Endothelial cell of umbilical vein (primary cell): ENCODE data around the gene GPR155. TPM values are rescaled to one million over a fixed set of nuclear protein-coding genes. Genes with fewer than 3 reads are reported as not detected.

ENCODE experiments used
- Bru-seq: library from RNA; stranded (reverse); fragments of 400-500 nt; gene quantifications from one replicate; lab custom pipeline; 2021; lab: Mats Ljungman, UMichigan
- BruChase-seq, 2 experiments: library from RNA; stranded (reverse); fragments of 400-500 nt; gene quantifications; one replicate each; lab custom pipeline; 2021; lab: Mats Ljungman, UMichigan
- BruUV-seq: library from RNA; stranded (reverse); fragments of 400-500 nt; replicated peaks from 2 replicates; lab custom pipeline; 2021; lab: Mats Ljungman, UMichigan
- CTCF ChIA-PET: fragments of 300-600, 350-600 bp; sonication (Branson Sonifier 250); formaldehyde crosslinking; loops from one replicate; lab custom pipeline; 2021; ENCODE audit warnings: antibody characterized with exemption, inconsistent platforms; lab: Charles Lee
- POLR2A ChIA-PET: fragments of 300-600, 350-600 bp; sonication (Branson Sonifier 250); formaldehyde crosslinking; loops from one replicate; lab custom pipeline; 2021; ENCODE audit warnings: antibody characterized with exemption, inconsistent platforms; lab: Charles Lee
- DNase-seq: peaks from one replicate; pipeline ENCODE4 v3.0.0-alpha.2; 2011; ENCODE audit warnings: low read depth, low spot score
- FAIRE-seq: peaks from 2 replicates; lab custom pipeline; 2011; peaks lifted over from hg19 to GRCh38; lab: Jason Lieb, UNC
- H2AFZ ChIP-seq: 2 replicates; pipeline ENCODE4 v1.6.0; 2012; ENCODE audit warnings: low read depth, low read length, control low read depth, inconsistent platforms
- H3K27ac ChIP-seq: 2 replicates; pipeline ENCODE4 v1.5.1; 2011; ENCODE audit warnings: low read depth, mild to moderate bottlenecking, control low read depth, low read length, moderate library complexity; ENCODE audit not compliant: insufficient read depth
- H3K27me3 ChIP-seq, 2 experiments: 2 replicates each; pipeline versions ENCODE4 v1.6.0 to v1.6.1; 2011; ENCODE audit warnings: low read length in 2 of 2, mixed read lengths in 1 of 2; ENCODE audit not compliant: control insufficient read depth in 2 of 2, insufficient read depth in 2 of 2
- H3K36me3 ChIP-seq, 2 experiments: 2 replicates in 1 of 2; 3 replicates in 1 of 2; pipeline ENCODE4 v1.5.1; 2011; ENCODE audit warnings: low read length in 2 of 2, mild to moderate bottlenecking in 1 of 2, moderate library complexity in 1 of 2; ENCODE audit not compliant: control insufficient read depth in 2 of 2, insufficient read depth in 2 of 2; ENCODE audit errors: extremely low read depth in 1 of 2
- H3K4me1 ChIP-seq: 3 replicates; pipeline ENCODE4 v1.5.1; 2011; ENCODE audit warnings: mild to moderate bottlenecking, low read length; ENCODE audit not compliant: control insufficient read depth, insufficient read depth; ENCODE audit errors: extremely low read depth
- H3K4me2 ChIP-seq: 2 replicates; pipeline ENCODE4 v1.6.1; 2011; ENCODE audit warnings: low read length, control low read depth, mixed read lengths; ENCODE audit not compliant: insufficient read depth
- H3K4me3 ChIP-seq, 3 experiments: fragments of 200-600 bp in 1 of 3; sonication (generic), shearing (Covaris generic) in 1 of 3; replicated peaks in 1 of 3; 2 replicates each; pipeline ENCODE4 v1.5.1; 2011 to 2016; ENCODE audit warnings: control low read depth in 3 of 3, low read length in 3 of 3, mild to moderate bottlenecking in 2 of 3, inconsistent platforms in 1 of 3, low read depth in 1 of 3, moderate library complexity in 1 of 3; ENCODE audit not compliant: insufficient read depth in 1 of 3
- H3K79me2 ChIP-seq: 2 replicates; pipeline ENCODE4 v1.6.0; 2012; ENCODE audit warnings: low read length, inconsistent platforms; ENCODE audit not compliant: control insufficient read depth, insufficient read depth
- H3K9ac ChIP-seq: replicated peaks from 2 replicates; pipeline ENCODE3; 2011; ENCODE audit warnings: low read length, control low read depth; ENCODE audit not compliant: insufficient read depth; ENCODE audit errors: extremely low read depth
- H3K9me1 ChIP-seq: replicated peaks from 3 replicates; pipeline ENCODE4 v1.6.0; 2011; ENCODE audit warnings: mild to moderate bottlenecking, low read length; ENCODE audit not compliant: control insufficient read depth, insufficient read depth; ENCODE audit errors: extremely low read depth
- H3K9me3 ChIP-seq: replicated peaks from 2 replicates; pipeline ENCODE4 v1.5.1; 2012; ENCODE audit warnings: low read length, inconsistent platforms; ENCODE audit not compliant: control insufficient read depth, insufficient read depth
- H4K20me1 ChIP-seq: replicated peaks from 2 replicates; pipeline ENCODE3; 2011; ENCODE audit warnings: mild to moderate bottlenecking, low read length; ENCODE audit not compliant: control insufficient read depth, insufficient read depth; ENCODE audit errors: extremely low read depth
- GATA2 ChIP-seq: IDR thresholded peaks from 2 replicates; pipeline ENCODE4 v1.7.0; 2011; ENCODE audit warnings: low read depth, mild to moderate bottlenecking, moderate library complexity, mixed read lengths, low read length; ENCODE audit not compliant: insufficient read length, insufficient read depth
- JUN ChIP-seq: IDR thresholded peaks from 2 replicates; pipeline ENCODE4 v1.6.1; 2011; ENCODE audit warnings: borderline replicate concordance, low read depth; ENCODE audit not compliant: insufficient read length, insufficient read depth
- MYC ChIP-seq: IDR thresholded peaks from one replicate; pipeline ENCODE4 v1.6.1; 2011; ENCODE audit warnings: mild to moderate bottlenecking, low read depth, low read length
- dilution Hi-C: fragments of 300-500 bp; cut with MboI; formaldehyde crosslinking; loops from one replicate; pipeline ENCODE4 v1.15.0; 2019; ENCODE audit warnings: low sequenced_read_pairs; ENCODE audit not compliant: extremely low pct_ligation_motif_present
- intact Hi-C: fragments of 100-400 bp; cut with micrococcal nuclease; formaldehyde crosslinking; loops from one replicate; pipeline ENCODE4 v1.10.0; 2022
- long read RNA-seq: library from polyadenylated mRNA; stranded (forward); transcript quantifications from one replicate; pipeline ENCODE4 v2.0.0, GENCODE V29; 2021
- polyA minus RNA-seq, 3 experiments: library from RNA; depleted of rRNA, polyadenylated mRNA; stranded (reverse); fragments of >200 nt; gene quantifications; 1 replicate in 1 of 3; 2 replicates in 2 of 3; pipeline ENCODE4 v1.2.3, GENCODE V29; 2011
- polyA plus RNA-seq, 4 experiments: library from polyadenylated mRNA; depleted of rRNA in 3 of 4; stranded (reverse) in 3 of 4; unstranded in 1 of 4; fragments of >200 nt; gene quantifications; 2 replicates each; pipeline versions ENCODE4 v1.2.1 to v1.2.3, GENCODE V29; 2011 to 2012; ENCODE audit warnings: missing spikeins in 1 of 4
- total RNA-seq: library from RNA; stranded (reverse); gene quantifications from 2 replicates; pipeline ENCODE4 v1.2.3, GENCODE V29; 2021

The GPR155 gene, protein sequence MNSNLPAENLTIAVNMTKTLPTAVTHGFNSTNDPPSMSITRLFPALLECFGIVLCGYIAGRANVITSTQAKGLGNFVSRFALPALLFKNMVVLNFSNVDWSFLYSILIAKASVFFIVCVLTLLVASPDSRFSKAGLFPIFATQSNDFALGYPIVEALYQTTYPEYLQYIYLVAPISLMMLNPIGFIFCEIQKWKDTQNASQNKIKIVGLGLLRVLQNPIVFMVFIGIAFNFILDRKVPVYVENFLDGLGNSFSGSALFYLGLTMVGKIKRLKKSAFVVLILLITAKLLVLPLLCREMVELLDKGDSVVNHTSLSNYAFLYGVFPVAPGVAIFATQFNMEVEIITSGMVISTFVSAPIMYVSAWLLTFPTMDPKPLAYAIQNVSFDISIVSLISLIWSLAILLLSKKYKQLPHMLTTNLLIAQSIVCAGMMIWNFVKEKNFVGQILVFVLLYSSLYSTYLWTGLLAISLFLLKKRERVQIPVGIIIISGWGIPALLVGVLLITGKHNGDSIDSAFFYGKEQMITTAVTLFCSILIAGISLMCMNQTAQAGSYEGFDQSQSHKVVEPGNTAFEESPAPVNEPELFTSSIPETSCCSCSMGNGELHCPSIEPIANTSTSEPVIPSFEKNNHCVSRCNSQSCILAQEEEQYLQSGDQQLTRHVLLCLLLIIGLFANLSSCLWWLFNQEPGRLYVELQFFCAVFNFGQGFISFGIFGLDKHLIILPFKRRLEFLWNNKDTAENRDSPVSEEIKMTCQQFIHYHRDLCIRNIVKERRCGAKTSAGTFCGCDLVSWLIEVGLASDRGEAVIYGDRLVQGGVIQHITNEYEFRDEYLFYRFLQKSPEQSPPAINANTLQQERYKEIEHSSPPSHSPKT
- 1.5 and 1.7 TPM in 2 replicates for total RNA-seq
- polyA plus RNA-seq, result 0.57 and 0.62 TPM in 2 replicates
- 0.40 and 0.49 TPM in 2 replicates for polyA plus RNA-seq (2011; cell fraction: cytosol; rRNA removed)
- 0.94 and 1.1 TPM in 2 replicates for polyA plus RNA-seq (2011; cell fraction: nucleus; rRNA removed)
- 0.79 and 1.7 TPM in 2 replicates for polyA plus RNA-seq (2012)
- 1.1 and 1.5 TPM in 2 replicates for polyA minus RNA-seq
- polyA minus RNA-seq (2011; cell fraction: cytosol; rRNA and poly(A)+ RNA removed), result 0.51 TPM
- polyA minus RNA-seq (2011; cell fraction: nucleus; rRNA and poly(A)+ RNA removed), result 0.77 and 0.96 TPM in 2 replicates
- percentile 38 among the genes with signal in this experiment for Bru-seq, nascent RNA
- BruChase-seq, experiment 1, labeled RNA remaining after a 6-hour chase, result percentile 43 among the genes with signal in this experiment
- percentile 46 among the genes with signal in this experiment for BruChase-seq, experiment 2, labeled RNA remaining after a 2-hour chase
- long read RNA-seq, partial matches to known transcripts, result 3 of 4 reads
- long read RNA-seq, other reads (novel, unspliced or antisense), result 1 of 4 reads

DNA sequence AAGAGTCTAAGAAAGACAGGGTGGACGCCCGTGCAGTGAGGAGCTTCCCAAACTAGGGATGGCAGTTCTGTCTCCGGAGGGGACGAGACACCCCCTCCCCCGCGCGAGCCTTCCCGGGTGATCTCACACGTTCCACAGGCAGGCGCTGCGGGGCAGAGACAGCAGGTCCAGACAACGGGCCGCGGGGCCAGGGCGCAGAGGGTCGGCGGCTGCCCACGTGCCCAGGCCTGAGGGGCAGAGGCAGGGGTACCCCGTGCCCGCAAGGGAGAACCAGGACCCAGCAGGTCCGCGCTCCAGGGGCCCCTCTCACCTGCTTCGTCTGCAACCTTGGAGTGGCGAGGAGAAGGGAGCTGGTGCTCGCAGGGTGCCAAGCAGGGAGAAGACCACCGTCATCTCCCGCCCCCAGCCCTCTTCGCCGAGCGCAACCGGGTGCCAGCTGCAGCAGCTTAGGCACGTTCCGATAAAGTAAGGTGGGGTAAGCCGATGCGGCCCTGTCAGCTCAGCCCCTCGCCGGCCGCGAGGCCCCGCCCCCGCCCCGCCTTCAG lies at the start of gene GPR155:
Gene GPR155 (minus strand): TSS at position 467 of the 545 bp plus-strand sequence. CDS start 5,073 bp downstream, outside the sequence.
- Histone ChIP-seq H3K4me3 (peak within 1 kb of the TSS; percentile 64 to 94 (median 84)), H3K9me3 (no peaks in the 10 kb centered on the region), H3K4me1 (peaks cover 10% of the 10 kb centered on the region), H3K9me1 (no peaks in the 10 kb centered on the region), H3K9ac (peak within 1 kb of the TSS; percentile 79), H3K27me3 (peaks cover 1 to 4% of the 10 kb centered on the region in 2 experiments), H2AFZ (peak within 1 kb of the TSS; percentile 100), H3K36me3 (no peaks in the 10 kb centered on the region), H3K79me2 (no peaks in the 10 kb centered on the region), H3K4me2 (peak within 1 kb of the TSS; percentile 96), H3K27ac (peak within 1 kb of the TSS; percentile 81), H4K20me1 (no peaks in the 10 kb centered on the region)
- ChIA-PET POLR2A (no interaction called here), CTCF (interaction anchor here (0.7 to 3.0 kb wide), 6 partner anchors 22 to 201 kb away, joined by 3 to 18 read pairs (median 3); no protein-coding TSS in a partner anchor)
- FAIRE-seq (no peak), DNase-seq (no peak)
- TF ChIP-seq JUN, result no peak
- no peak for TF ChIP-seq MYC
- no peak for TF ChIP-seq GATA2
- BruUV-seq, result no TSS peak
- dilution Hi-C loops, result no loop called here
- intact Hi-C loops, result loop anchor here (2.0 to 5.0 kb wide), 2 partner anchors 106 to 681 kb away; partner anchors contain the start of gene ATF2
